SU-DHL-6 (cell line): ENCODE data around the gene TPD52L2.

Experiments used
- H2AFZ ChIP-seq: fragments of 200-600 bp; sonication (generic); 2 replicates; pipeline ENCODE4 v1.6.1; 2014; ENCODE audit warnings: low read depth, mild to moderate bottlenecking, moderate library complexity, mixed read lengths, antibody characterized with exemption, low read length; ENCODE audit not compliant: severe bottlenecking
- H3F3A ChIP-seq: fragments of 200-600 bp; shearing (Covaris generic); 2 replicates; pipeline ENCODE4 v1.6.0; 2016; ENCODE audit warnings: antibody characterized with exemption, mild to moderate bottlenecking; ENCODE audit not compliant: insufficient read depth
- H3K27ac ChIP-seq: fragments of 200-600 bp; sonication (generic); 2 replicates; pipeline ENCODE4 v1.5.1; 2016; ENCODE audit warnings: low read depth, mild to moderate bottlenecking, low read length, moderate library complexity, mixed read lengths
- H3K27me3 ChIP-seq: fragments of 200-600 bp; sonication (generic), shearing (Covaris generic); 2 replicates; pipeline ENCODE4 v1.6.0; 2014; ENCODE audit warnings: mild to moderate bottlenecking, low read length
- H3K36me3 ChIP-seq: fragments of 200-600 bp; sonication (generic); 2 replicates; pipeline ENCODE4 v1.6.1; 2014; ENCODE audit warnings: mild to moderate bottlenecking, low read length, mixed read lengths
- H3K4me2 ChIP-seq: fragments of 300-600, 200-600 bp; shearing (Covaris generic), sonication (generic); 2 replicates; pipeline ENCODE4 v1.6.0; 2014; ENCODE audit warnings: low read length, low read depth, mild to moderate bottlenecking; ENCODE audit not compliant: poor library complexity, severe bottlenecking
- H3K4me3 ChIP-seq: fragments of 200-600 bp; sonication (generic); 2 replicates; pipeline ENCODE4 v1.5.1; 2014; ENCODE audit warnings: antibody characterized with exemption, low read length, mild to moderate bottlenecking, mixed read lengths; ENCODE audit not compliant: insufficient read depth, poor library complexity, severe bottlenecking
- H3K79me2 ChIP-seq: fragments of 200-600 bp; sonication (generic); 2 replicates; pipeline ENCODE4 v1.6.1; 2014; ENCODE audit warnings: mild to moderate bottlenecking, low read length, moderate library complexity; ENCODE audit not compliant: insufficient read depth
- H3K9ac ChIP-seq: fragments of 200-600 bp; sonication (generic); 2 replicates; pipeline ENCODE4 v1.7.0; 2014; ENCODE audit warnings: mild to moderate bottlenecking, low read length
- H3K9me2 ChIP-seq: fragments of 200-600 bp; sonication (generic); replicated peaks from 2 replicates; pipeline ENCODE4 v1.6.1; 2014; ENCODE audit warnings: low read length; ENCODE audit not compliant: insufficient read depth
- H3K9me3 ChIP-seq: fragments of 200-600 bp; sonication (generic); 2 replicates; pipeline ENCODE4 v1.6.1; 2014; ENCODE audit warnings: low read length, mixed read lengths; ENCODE audit not compliant: insufficient read depth
- H4K20me1 ChIP-seq: fragments of 200-600 bp; sonication (generic); 2 replicates; pipeline ENCODE4 v1.6.1; 2014; ENCODE audit warnings: low read depth, mild to moderate bottlenecking, antibody characterized with exemption, low read length, moderate library complexity, mixed read lengths
- CTCF ChIP-seq: fragments of 200-600 bp; sonication (generic); IDR thresholded peaks from one replicate; pipeline ENCODE4 v1.5.1; 2017; ENCODE audit warnings: antibody characterized with exemption, mild to moderate bottlenecking, low read length, moderate library complexity; ENCODE audit not compliant: insufficient read depth, poor library complexity, severe bottlenecking
- EZH2phosphoT487 ChIP-seq: fragments of 200-600 bp; sonication (generic), shearing (Covaris generic); conservative IDR thresholded peaks from 2 replicates; pipeline ENCODE4 v1.6.1; 2018; ENCODE audit warnings: mild to moderate bottlenecking, antibody characterized with exemption, low read length, moderate library complexity, mixed read lengths

TPD52L2 gene

GRCh38 chr20:63935447-63935846, 70.4 kb downstream of the TPD52L2 start:
- no peaks in the 10 kb centered on the region for H4K20me1 ChIP-seq

GRCh38 chr20:63937596-63937995, 72.5 kb downstream of the TPD52L2 start:
- TF ChIP-seq EZH2phosphoT487 (no peak), CTCF (no peak)
- Histone ChIP-seq H3K9me3 (no peaks in the 10 kb centered on the region), H3K9ac (no peak overlapping the region), H4K20me1 (no peaks in the 10 kb centered on the region), H3K36me3 (no peaks in the 10 kb centered on the region), H3F3A (no peaks in the 10 kb centered on the region; the same call in 1 of the 2 replicates), H3K4me3 (no peak overlapping the region), H3K27ac (no peak overlapping the region), H3K27me3 (no peaks in the 10 kb centered on the region), H2AFZ (no peak overlapping the region), H3K4me2 (no peak overlapping the region), H3K9me2 (no peaks in the 10 kb centered on the region), H3K79me2 (no peaks in the 10 kb centered on the region)

More at GRCh38 chr20:63935447-63935846, 70.4 kb downstream of the TPD52L2 start:
- Histone ChIP-seq H3K4me3 (no peak overlapping the region), H3K79me2 (no peaks in the 10 kb centered on the region), H3K27ac (no peak overlapping the region), H2AFZ (no peak overlapping the region), H3K36me3 (no peaks in the 10 kb centered on the region), H3F3A (no peaks in the 10 kb centered on the region; the same call in 1 of the 2 replicates), H3K27me3 (no peaks in the 10 kb centered on the region), H3K4me2 (no peak overlapping the region), H3K9me3 (no peaks in the 10 kb centered on the region), H3K9me2 (no peaks in the 10 kb centered on the region), H3K9ac (no peak overlapping the region)
- TF ChIP-seq EZH2phosphoT487 (no peak), CTCF (no peak)

- Histone ChIP-seq H3K4me3 (no peak overlapping the region), H3K9me3 (no peaks in the 10 kb centered on the region), H3K9me2 (no peaks in the 10 kb centered on the region), H3K36me3 (no peaks in the 10 kb centered on the region), H3K9ac (no peak overlapping the region), H3K27me3 (no peaks in the 10 kb centered on the region), H4K20me1 (no peaks in the 10 kb centered on the region), H3F3A (no peaks in the 10 kb centered on the region; the same call in 1 of the 2 replicates), H2AFZ (no peak overlapping the region), H3K27ac (no peak overlapping the region), H3K79me2 (no peaks in the 10 kb centered on the region), H3K4me2 (no peak overlapping the region)
- TF ChIP-seq CTCF, result no peak
- no peak for TF ChIP-seq EZH2phosphoT487
These were observed 74.2 kb downstream of the TPD52L2 start for GRCh38 chr20:63939061-63939935.
